ENCODE data around the gene PRR19. TPM values are rescaled to one million over a fixed set of nuclear protein-coding genes. Genes with fewer than 3 reads are reported as not detected.

The PRR19 gene
- polyA plus RNA-seq, 1 donor: 0.91 TPM

- Histone ChIP-seq H3K4me1 (ENCODE audit: control insufficient read depth, insufficient read depth, low read length) (peaks cover 31% of the 10 kb centered on the region), H3K9me3 (ENCODE audit: control insufficient read depth, low read depth, low read length) (peaks cover 3% of the 10 kb centered on the region), H3K36me3 (ENCODE audit: control insufficient read depth, insufficient read depth, low read length) (peaks cover 89% of the 10 kb centered on the region), H3K4me3 (ENCODE audit: low read length) (no peak overlapping the region), H3K27me3 (ENCODE audit: control insufficient read depth, insufficient read depth, low read length) (no peaks in the 10 kb centered on the region), H3K27ac (ENCODE audit: low read length) (no peak overlapping the region)
- no CpG with 5 or more reads among the region's 31 CpGs for WGBS (ENCODE audit: insufficient coverage, low lambda C conversion rate)
- DNase-seq: no peak
Observed at GRCh38 chr19:42290523-42291434, 11.2 kb upstream of the PRR19 start.

- no peak overlapping the region for H3K4me3 ChIP-seq (ENCODE audit: low read length)
- H3K27ac ChIP-seq (ENCODE audit: low read length): peak overlapping the region; percentile 45
- peaks cover 25% of the 10 kb centered on the region for H3K4me1 ChIP-seq (ENCODE audit: control insufficient read depth, insufficient read depth, low read length)
- WGBS (ENCODE audit: insufficient coverage, low lambda C conversion rate): no CpG with 5 or more reads among the region's 9 CpGs
- peaks cover 3% of the 10 kb centered on the region for H3K9me3 ChIP-seq (ENCODE audit: control insufficient read depth, low read depth, low read length)
- peaks cover 89% of the 10 kb centered on the region for H3K36me3 ChIP-seq (ENCODE audit: control insufficient read depth, insufficient read depth, low read length)
- peak in 1 of 2 donors; percentile 50 for DNase-seq
- no peaks in the 10 kb centered on the region for H3K27me3 ChIP-seq (ENCODE audit: control insufficient read depth, insufficient read depth, low read length)
Observed at GRCh38 chr19:42291435-42291810, 10.5 kb upstream of the PRR19 start.

- Histone ChIP-seq H3K27ac (ENCODE audit: low read length) (peak overlapping the region; percentile 45), H3K36me3 (ENCODE audit: control insufficient read depth, insufficient read depth, low read length) (peaks cover 85% of the 10 kb centered on the region), H3K4me3 (ENCODE audit: low read length) (no peak overlapping the region), H3K9me3 (ENCODE audit: control insufficient read depth, low read depth, low read length) (peaks cover 3% of the 10 kb centered on the region), H3K27me3 (ENCODE audit: control insufficient read depth, insufficient read depth, low read length) (no peaks in the 10 kb centered on the region), H3K4me1 (ENCODE audit: control insufficient read depth, insufficient read depth, low read length) (peaks cover 25% of the 10 kb centered on the region)
- WGBS (ENCODE audit: insufficient coverage, low lambda C conversion rate): no CpG with 5 or more reads among the region's 27 CpGs
- peak; percentile 77 to 87 for DNase-seq
Observed at GRCh38 chr19:42292042-42292960, 9.6 kb upstream of the PRR19 start.

- Histone ChIP-seq H3K27ac (ENCODE audit: low read length) (no peak overlapping the region), H3K36me3 (ENCODE audit: control insufficient read depth, insufficient read depth, low read length) (peaks cover 78% of the 10 kb centered on the region), H3K27me3 (ENCODE audit: control insufficient read depth, insufficient read depth, low read length) (no peaks in the 10 kb centered on the region), H3K4me3 (ENCODE audit: low read length) (no peak overlapping the region), H3K9me3 (ENCODE audit: control insufficient read depth, low read depth, low read length) (peaks cover 3% of the 10 kb centered on the region), H3K4me1 (ENCODE audit: control insufficient read depth, insufficient read depth, low read length) (peaks cover 25% of the 10 kb centered on the region)
- no peak for DNase-seq
- 80% methylated on average over 1 of the region's 14 CpGs for WGBS (ENCODE audit: insufficient coverage, low lambda C conversion rate)
Observed at GRCh38 chr19:42292963-42293362, 9.0 kb upstream of the PRR19 start.

DNA sequence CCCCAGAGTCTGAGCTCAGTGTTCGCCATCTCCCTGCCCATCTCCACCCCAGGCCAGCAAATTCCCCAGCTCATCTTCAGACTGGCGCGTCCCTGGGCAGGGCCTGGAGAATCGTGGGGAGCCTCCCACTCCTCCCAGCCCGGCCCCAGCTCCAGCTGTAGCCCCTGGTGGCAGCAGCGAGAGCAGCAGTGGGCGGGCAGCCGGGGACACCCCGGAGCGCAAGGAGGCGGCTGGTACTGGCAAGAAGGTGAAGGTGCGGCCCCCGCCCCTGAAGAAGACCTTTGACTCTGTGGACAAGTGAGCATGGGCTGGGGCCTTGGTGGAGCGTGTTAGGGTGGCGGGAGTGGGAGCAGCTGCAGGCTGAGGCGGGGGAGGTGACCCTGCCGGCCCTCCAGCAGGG lies 8.4 kb upstream of the PRR19 start:
- Histone ChIP-seq H3K4me3 (ENCODE audit: low read length) (no peak overlapping the region), H3K27me3 (ENCODE audit: control insufficient read depth, insufficient read depth, low read length) (no peaks in the 10 kb centered on the region), H3K27ac (ENCODE audit: low read length) (no peak overlapping the region), H3K9me3 (ENCODE audit: control insufficient read depth, low read depth, low read length) (peaks cover 3% of the 10 kb centered on the region), H3K4me1 (ENCODE audit: control insufficient read depth, insufficient read depth, low read length) (peaks cover 25% of the 10 kb centered on the region), H3K36me3 (ENCODE audit: control insufficient read depth, insufficient read depth, low read length) (peaks cover 73% of the 10 kb centered on the region)
- whole genome bisulfite sequencing (ENCODE audit: insufficient coverage, low lambda C conversion rate): no CpG with 5 or more reads among the region's 17 CpGs
- peak in 1 of 2 donors; percentile 39 for DNase-seq

DNA sequence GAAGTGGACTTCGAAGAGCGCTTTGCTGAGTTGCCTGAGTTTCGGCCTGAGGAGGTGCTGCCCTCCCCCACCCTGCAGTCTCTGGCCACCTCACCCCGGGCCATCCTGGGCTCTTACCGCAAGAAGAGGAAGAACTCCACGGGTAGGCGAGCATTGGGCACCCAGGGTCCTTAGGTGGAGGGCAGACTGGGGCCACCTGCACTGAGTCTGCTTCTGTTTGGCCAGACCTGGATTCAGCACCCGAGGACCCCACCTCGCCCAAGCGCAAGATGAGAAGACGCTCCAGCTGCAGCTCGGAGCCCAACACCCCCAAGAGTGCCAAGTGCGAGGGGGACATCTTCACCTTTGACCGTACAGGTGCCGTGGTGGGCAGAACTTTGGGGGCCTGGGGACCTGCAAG lies 8.0 kb upstream of the PRR19 start:
- Histone ChIP-seq H3K27me3 (ENCODE audit: control insufficient read depth, insufficient read depth, low read length) (no peaks in the 10 kb centered on the region), H3K36me3 (ENCODE audit: control insufficient read depth, insufficient read depth, low read length) (peaks cover 69% of the 10 kb centered on the region), H3K9me3 (ENCODE audit: control insufficient read depth, low read depth, low read length) (peaks cover 3% of the 10 kb centered on the region), H3K4me1 (ENCODE audit: control insufficient read depth, insufficient read depth, low read length) (peaks cover 25% of the 10 kb centered on the region), H3K4me3 (ENCODE audit: low read length) (no peak overlapping the region), H3K27ac (ENCODE audit: low read length) (no peak overlapping the region)
- no peak for DNase-seq
- no CpG with 5 or more reads among the region's 15 CpGs for WGBS (ENCODE audit: insufficient coverage, low lambda C conversion rate)

- no peak for DNase-seq
- H3K36me3 ChIP-seq (ENCODE audit: control insufficient read depth, insufficient read depth, low read length): peaks cover 62% of the 10 kb centered on the region
- no peak overlapping the region for H3K27ac ChIP-seq (ENCODE audit: low read length)
- no peak overlapping the region for H3K4me3 ChIP-seq (ENCODE audit: low read length)
- H3K27me3 ChIP-seq (ENCODE audit: control insufficient read depth, insufficient read depth, low read length): no peaks in the 10 kb centered on the region
- WGBS (ENCODE audit: insufficient coverage, low lambda C conversion rate): no CpG with 5 or more reads among the region's 24 CpGs
- H3K9me3 ChIP-seq (ENCODE audit: control insufficient read depth, low read depth, low read length): peaks cover 3% of the 10 kb centered on the region
- peaks cover 25% of the 10 kb centered on the region for H3K4me1 ChIP-seq (ENCODE audit: control insufficient read depth, insufficient read depth, low read length)
Observed at GRCh38 chr19:42294471-42295137, 7.3 kb upstream of the PRR19 start.

DNA sequence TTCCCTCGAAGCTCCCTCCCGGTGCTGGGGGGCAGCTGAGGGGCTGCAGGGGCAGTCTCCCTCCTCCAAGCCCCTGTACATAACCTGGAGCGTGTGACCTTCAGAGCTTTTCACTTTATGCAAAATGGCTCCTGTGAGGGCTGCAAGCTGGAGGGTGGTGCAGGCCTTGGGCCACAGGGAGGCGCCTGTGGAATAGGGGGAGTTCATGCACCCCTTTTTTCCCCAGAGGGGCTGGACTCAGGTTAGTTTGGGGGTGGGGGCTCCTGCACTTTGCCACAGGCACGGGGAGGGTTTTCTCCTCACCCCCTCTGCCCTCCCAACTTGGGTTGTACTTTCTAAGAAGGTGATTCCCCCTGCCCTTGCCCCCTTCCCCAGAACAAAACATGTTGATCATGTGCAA lies 6.6 kb upstream of the PRR19 start:
- no CpG with 5 or more reads among the region's 5 CpGs for WGBS (ENCODE audit: insufficient coverage, low lambda C conversion rate)
- H3K27ac ChIP-seq (ENCODE audit: low read length): no peak overlapping the region
- no peak for DNase-seq
- H3K4me3 ChIP-seq (ENCODE audit: low read length): no peak overlapping the region
- H3K4me1 ChIP-seq (ENCODE audit: control insufficient read depth, insufficient read depth, low read length): peaks cover 25% of the 10 kb centered on the region
- H3K9me3 ChIP-seq (ENCODE audit: control insufficient read depth, low read depth, low read length): peaks cover 3% of the 10 kb centered on the region
- no peaks in the 10 kb centered on the region for H3K27me3 ChIP-seq (ENCODE audit: control insufficient read depth, insufficient read depth, low read length)
- peaks cover 57% of the 10 kb centered on the region for H3K36me3 ChIP-seq (ENCODE audit: control insufficient read depth, insufficient read depth, low read length)

DNA sequence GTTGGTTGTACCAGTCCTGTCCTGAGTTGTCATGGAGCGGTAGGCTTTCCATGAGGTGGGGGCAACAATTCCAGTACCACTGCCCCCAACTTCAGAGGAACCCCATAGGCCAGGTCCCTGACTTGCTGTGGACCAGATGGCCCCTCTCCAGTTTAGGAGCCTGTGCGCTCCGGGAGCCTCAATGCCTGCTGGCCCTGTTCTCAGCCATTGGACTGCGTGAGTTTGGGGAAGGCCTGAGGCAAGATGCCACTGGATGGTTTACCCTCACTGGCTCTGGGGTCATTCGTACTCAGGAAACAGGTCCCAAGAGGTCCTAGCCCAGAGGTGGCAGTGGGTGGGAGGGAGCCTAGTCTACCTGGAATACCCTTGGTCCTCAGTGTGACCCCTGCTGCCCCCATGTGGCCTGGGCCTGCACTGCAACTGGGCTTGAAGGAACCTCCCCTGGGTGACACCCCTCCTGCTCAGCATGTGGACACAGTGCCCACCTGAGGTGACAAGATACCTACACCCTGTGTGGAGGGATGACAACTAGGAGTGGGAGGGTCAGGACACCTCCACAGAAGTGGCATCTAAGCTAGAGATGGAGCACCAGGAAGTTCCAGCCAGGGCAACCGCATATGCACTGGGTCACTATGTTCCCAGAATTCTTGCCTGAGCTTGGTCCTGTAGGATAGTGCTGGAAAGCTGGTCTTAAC lies 6.0 kb upstream of the PRR19 start:
- H3K27ac ChIP-seq (ENCODE audit: low read length): no peak overlapping the region
- peaks cover 3% of the 10 kb centered on the region for H3K9me3 ChIP-seq (ENCODE audit: control insufficient read depth, low read depth, low read length)
- DNase-seq: peak; percentile 68 to 75
- H3K27me3 ChIP-seq (ENCODE audit: control insufficient read depth, insufficient read depth, low read length): no peaks in the 10 kb centered on the region
- peaks cover 50% of the 10 kb centered on the region for H3K36me3 ChIP-seq (ENCODE audit: control insufficient read depth, insufficient read depth, low read length)
- no CpG with 5 or more reads among the region's 6 CpGs for WGBS (ENCODE audit: insufficient coverage, low lambda C conversion rate)
- no peak overlapping the region for H3K4me3 ChIP-seq (ENCODE audit: low read length)
- H3K4me1 ChIP-seq (ENCODE audit: control insufficient read depth, insufficient read depth, low read length): peaks cover 20% of the 10 kb centered on the region

Data from large intestine (tissue), 3 donors.